Measurements from ENCODE around the gene MORC1.

GRCh38 chr3:109114746-109115145 lies 3.2 kb downstream of the MORC1 start:
- TF ChIP-seq, protein P1, sequence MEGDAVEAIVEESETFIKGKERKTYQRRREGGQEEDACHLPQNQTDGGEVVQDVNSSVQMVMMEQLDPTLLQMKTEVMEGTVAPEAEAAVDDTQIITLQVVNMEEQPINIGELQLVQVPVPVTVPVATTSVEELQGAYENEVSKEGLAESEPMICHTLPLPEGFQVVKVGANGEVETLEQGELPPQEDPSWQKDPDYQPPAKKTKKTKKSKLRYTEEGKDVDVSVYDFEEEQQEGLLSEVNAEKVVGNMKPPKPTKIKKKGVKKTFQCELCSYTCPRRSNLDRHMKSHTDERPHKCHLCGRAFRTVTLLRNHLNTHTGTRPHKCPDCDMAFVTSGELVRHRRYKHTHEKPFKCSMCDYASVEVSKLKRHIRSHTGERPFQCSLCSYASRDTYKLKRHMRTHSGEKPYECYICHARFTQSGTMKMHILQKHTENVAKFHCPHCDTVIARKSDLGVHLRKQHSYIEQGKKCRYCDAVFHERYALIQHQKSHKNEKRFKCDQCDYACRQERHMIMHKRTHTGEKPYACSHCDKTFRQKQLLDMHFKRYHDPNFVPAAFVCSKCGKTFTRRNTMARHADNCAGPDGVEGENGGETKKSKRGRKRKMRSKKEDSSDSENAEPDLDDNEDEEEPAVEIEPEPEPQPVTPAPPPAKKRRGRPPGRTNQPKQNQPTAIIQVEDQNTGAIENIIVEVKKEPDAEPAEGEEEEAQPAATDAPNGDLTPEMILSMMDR (IDR thresholded peaks at IDR 0.05), result no peak
- TF ChIP-seq POLR2A (IDR thresholded peaks at IDR 0.05), result no peak

Data from adrenal gland (tissue), 5 donors.